Hematopoietic multipotent progenitor cell treated with erythropoietin and hydrocortisone succinate and interleukin-3 and kit ligand, for 4 days (in vitro differentiated cells): Measurements from ENCODE around the gene DNM3.
"Not testable (repeated sequence)": the region's sequence is repeated elsewhere in the genome, so short reads cannot be mapped to it uniquely, and the experiment has no call there.

Source experiments
- DNase-seq: peaks from one replicate; pipeline ENCODE4 v3.0.0-alpha.2; 2015

Gene DNM3

DNA sequence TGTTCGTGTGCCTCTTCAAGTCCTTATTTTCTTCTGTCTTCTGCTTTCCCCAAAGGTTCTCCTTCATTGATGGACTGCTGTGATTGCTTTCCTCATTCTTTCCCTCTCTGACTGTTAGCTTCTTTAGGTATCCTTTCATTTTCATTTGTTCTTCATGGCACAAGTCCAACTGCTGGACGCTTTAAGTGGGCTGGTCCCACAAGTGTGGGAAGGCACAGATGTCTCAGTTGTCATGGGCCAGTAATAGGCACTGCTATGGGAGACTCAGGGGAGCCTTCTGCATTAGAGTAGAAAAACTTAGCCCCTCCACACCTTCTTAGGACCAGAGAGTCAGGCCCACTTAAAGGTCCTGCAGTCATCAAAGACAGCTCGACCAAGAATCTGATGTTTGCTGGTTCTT is 456.8 kb downstream of the DNM3 start:
- DNase-seq: no peak

DNA sequence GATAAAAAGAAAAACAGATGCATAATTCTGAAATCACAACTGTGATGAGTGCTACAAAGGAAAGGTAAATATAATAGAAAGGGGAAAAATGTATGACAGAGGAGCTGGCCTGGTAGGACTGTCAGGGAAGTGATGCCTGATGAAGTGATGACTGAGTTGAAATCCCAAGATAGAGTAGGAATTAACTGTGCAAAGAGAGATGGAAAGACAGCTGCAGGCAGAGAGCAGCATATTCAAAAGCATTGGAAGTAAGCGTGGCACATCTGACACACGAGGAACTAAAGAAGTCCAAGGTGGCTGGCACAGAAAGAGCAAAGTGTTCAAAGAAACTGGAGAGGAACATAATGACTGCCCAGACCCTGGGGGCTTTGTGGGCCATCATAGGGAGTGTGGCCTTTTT is 457.6 kb downstream of the DNM3 start:
- no peak for DNase-seq

DNA sequence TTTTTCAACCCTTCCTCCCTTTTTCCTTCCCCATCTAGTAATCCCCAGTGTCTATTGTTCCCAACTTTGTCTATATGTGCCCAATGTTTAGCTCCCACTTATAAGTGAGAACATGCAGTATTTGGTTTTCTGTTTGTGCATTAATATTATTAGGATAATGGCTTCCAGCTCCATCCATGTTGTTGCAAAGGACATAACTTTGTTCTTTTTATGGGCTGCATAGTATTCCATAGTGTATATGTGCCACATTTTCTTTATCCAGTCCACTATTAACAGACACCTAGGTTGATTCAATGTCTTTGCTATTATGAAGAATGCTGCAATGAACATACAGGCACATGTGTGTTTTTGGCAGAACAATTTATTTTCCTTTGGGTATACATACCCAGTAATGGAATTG is 458.2 kb downstream of the DNM3 start:
- no peak for DNase-seq

DNA sequence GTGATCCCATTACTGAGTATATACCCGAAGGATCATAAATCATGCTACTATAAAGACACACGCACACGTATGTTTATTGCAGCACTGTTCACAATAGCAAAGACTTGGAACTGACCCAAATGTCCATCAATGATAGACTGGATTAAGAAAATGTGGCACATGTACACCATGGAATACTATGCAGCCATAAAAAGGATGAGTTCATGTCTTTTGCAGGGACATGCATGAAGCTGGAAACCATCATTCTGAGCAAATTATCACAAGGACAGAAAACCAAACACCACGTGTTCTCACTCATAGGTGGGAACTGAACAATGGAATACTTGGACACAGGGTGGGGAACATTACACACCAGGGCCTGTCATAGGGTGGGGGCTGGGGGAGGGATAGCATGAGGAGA is 466.2 kb downstream of the DNM3 start:
- DNase-seq: not testable (repeated sequence)

DNA sequence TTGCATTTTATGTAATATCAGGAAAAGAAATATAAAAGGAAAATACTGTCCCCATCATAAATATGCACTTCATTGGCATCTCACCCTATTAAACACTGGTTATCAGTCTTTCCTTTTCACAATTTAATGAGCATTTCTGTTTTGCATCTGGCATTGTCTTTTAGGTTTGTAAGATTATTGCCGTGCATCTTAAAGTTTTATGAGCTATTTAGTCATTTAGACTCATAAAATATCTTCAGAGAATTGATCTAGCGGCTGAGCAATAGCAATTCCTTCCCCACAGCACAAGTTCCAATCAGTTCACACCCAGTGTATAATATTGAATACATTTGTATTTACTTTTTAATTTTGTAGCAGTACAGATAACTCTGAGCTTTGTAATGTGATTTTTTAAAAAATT is 466.8 kb downstream of the DNM3 start:
- DNase-seq: no peak

DNA sequence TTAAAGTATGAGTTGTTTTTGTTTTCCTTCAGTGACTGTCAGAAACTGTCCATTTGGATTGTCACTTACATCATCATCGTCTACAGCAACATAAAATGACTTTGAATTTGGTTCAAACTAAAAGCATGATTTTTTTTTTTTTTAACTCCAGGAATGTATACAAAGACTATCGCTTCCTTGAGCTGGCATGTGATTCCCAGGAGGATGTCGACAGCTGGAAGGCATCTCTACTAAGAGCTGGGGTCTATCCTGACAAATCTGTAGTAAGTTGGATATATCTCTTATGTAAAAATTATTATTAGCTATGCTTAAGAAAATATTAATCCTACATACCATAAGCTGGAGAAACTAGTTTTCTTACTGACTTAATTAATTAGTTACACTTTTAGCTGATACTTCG is 467.3 kb downstream of the DNM3 start:
- no peak for DNase-seq

DNA sequence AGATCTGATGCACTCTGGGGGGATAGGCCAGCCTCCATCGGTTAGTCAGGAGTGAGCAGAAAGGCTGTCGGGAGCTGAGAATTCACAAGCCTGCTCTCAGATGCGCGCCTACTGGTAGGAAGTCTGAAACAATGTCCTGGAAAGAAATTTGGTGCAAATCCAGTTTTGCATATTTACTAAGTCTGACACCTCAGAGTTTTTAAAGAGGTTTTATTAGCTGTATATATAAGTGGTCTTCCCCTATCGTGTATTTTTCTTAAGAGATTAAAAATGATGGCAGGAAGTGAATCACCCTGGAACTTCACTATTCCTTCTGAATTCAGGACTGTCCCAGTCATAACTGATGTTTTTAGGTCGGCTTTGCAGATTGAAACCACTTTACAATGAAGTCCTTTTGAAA is 479.4 kb downstream of the DNM3 start:
- DNase-seq: no peak

DNA sequence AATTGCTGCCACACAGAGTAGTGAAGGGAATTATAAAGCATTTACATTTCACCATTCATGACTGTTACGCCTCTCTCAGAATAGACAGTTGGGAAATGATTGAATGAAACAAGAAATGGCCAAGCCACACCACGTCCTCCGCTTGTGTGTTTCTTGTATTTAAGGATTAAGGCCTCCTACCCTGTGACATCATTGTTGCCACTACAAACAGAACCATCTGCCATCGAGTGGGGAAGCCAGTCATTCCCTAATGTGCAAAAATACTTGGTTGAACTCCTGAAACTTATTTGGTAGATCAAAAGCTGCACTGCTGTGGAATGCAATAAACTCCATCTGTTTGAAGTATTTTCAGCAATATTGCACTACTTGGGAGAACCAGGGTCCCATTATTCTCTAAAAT is 480.2 kb downstream of the DNM3 start:
- no peak for DNase-seq

DNA sequence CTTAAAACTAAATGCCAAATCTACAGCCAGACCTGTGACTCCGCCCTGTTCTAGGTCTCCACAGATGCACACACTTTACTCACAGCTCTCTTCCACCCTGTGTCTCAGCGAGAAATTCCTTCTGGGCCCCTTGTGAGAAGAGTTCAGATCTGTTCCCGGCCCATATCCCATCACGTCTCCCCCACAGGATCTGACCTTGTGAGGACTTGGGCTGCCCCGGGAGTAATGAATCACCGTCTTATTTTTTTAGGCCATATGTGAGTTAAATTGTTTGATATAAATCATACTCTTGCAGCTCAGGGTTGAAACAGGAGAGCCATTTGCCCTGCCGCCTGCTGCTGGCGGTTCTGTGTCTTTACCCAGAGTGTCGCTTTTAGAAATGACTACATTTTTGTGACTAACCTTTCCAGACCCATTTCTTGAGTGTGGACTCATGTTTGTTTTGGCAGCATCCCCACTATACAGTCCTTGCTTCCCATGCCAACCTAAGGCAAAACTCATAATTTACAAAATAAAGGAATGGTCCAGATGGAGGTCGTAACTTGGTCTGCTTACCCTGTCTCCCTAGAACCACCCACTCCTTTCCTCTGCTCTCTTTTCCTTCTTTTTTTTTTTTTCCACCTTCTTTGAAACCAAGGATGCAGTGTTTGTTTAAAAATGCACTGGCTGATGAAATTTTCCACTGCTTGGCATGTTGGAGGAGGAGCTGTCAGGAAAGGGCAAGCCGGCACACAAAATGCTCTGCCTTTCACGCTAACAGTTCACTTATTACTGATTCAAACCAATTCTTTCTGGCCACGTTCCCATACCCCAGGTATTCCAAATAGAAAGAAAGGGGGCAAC is 481.1 kb downstream of the DNM3 start:
- DNase-seq: no peak

DNA sequence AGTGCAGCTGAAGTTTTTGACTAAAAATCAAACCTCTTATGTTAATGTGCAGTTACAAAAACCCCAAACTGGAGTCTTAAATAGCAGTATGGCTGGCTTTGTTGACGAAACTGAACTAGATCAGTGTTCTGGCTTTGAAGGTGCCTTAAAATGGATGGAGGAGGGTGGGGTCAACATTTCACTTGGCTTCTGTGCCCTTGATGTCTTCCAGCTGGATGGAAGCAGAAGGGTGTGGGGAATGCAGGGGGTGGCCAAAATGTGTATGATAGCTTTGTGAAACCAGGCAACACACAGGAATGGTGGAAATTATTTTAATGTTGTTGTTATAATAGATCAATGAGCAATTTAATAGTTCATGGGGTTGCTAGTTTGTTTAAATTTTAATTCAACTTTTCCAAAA is 482.4 kb downstream of the DNM3 start:
- DNase-seq: no peak

DNA sequence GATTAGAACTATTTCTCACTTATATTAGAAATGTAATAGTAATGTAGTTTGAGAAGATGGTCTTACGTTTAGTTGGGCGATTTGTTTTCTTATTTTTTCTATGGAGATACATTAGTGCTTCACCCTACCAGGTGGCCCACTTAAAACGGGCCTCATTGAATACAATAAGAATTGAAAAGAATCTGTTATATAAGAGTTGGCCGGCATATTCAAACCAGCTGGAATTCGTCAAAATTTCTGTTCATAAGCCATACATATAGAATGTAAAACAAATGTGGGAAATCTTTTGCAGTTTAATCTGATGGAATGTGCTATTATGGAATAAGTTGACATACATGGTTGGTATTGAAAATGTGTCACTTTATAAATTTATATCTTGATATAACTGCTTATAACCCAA is 482.8 kb downstream of the DNM3 start:
- no peak for DNase-seq

DNA sequence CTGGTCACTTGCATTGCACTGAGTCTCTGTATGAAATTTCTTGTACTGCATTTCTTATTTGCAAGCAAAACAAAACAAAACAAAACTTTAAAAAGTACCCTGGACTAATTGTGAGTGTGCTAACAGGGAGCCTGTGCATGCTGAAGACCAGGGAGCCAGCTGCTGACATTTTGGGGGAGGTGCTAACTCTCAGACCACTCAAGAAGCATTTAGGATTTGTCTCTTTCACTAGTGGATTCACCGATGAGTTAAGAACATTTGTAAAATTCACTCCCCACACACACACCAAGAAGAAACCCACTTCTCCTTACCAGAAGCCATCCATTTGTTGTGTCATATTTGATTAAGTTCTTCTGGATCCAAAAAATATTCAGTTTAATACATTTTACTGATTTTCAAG is 483.5 kb downstream of the DNM3 start:
- DNase-seq: no peak

DNA sequence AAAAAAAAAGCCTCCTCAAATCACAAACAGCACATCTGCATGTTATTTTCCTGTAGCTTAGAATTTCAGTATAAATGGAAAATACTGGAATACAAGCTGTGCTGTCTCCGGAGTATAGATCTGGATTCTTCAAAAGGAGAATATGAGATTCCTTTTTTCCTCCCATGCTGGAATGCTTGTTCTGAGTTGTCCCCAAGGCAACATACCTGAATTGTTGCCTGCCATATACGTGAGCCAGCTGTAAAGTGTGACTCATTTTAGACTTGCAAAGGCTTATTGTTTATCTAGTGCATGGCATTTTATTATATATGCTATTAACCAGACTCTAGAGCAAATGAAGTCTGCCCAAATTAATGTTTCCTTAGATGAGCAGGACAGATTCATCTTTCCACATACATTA is 484.2 kb downstream of the DNM3 start:
- no peak for DNase-seq

DNA sequence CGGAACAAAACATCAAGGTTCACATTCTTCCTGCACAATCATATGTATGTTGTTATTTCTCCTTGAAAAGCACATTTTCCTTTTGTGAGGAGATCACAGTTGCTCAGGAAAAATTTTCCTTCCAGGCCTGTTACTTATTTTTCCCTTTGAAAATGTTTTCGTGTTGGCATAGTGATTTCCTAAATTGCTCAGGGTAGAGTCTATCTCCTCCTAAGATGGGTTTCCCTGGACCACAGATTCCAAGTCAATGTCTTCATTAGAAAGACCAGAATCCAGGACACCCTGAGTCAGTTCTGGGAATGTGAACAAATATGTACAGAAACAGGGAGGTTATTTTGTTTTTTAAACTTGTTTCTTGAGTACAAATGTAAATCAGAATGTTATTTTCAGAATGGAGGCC is 484.8 kb downstream of the DNM3 start:
- DNase-seq: no peak

DNA sequence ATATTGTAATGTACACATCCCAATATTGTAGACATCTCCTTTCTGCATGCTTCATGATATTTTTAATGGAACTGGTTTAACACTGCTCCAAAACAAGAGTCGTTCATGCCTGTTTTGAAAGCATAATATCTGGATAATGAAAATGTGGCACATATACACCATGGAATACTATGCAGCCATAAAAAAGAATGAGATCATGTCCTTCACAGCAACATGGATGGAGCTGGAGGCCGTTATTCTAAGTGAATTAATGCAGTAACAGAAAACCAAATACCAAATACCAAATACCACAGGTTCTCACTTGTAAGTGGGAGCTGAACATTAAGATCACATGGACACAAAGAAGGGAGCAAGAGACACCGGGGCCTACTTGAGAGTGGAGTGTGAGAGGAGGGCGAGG is 487.0 kb downstream of the DNM3 start:
- DNase-seq: no peak

DNA sequence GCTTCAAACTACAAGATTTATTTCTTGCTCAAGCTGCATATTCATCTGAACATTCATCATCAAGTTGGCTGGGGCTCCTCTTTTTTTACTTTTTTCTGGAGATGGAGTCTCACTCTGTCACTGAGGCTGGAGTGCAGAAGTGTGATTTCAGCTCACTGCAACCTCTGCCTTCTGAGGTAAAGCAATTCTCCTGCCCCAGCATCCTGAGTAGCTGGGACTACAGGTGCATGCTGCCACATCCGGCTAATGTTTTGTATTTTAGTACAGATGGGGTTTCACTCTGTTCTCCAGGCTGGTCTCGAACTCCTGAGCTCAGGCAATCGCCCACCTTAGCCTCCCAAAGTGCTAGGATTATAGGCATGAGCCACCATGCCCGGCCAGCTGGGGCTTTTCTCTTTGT is 490.9 kb downstream of the DNM3 start:
- DNase-seq: no peak

DNA sequence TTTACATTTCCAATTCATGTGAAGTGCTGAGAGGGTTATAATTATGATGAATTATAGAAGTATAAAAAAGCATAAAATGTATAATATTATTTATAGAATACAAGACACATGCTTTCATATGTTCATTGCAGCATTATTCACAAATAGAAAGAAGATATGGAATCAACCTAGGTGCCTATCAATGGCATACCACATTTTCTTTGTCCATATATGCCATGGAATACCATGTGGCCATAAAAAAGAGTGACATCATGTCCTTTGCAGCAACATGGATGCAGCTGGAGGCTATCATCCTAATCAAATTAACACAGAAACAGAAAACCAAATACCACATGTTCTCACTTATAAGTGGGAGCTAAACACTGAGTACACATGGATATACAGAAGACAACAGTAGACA is 494.1 kb downstream of the DNM3 start:
- no peak for DNase-seq

DNA sequence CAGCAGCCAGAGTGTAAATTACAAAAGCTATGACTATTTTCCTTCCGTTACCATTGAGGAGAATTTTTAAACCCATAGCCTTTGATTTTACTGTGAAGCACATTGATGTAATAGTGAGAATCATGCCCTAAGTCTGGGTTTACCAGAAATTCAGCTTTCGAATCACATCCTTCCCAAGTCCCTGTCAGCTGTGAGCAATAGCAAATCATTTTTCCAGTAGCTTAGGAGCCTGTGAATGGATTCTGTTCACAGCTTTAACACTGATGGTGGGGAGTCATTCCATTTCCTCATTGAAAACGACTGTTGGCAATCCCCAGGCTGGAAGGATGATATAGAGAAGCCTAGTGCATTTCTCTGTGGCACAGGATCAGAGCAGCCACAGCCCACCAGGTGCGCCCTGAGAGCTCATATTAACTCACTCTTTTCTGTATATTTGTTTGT is 497.0 kb downstream of the DNM3 start:
- DNase-seq: no peak

DNA sequence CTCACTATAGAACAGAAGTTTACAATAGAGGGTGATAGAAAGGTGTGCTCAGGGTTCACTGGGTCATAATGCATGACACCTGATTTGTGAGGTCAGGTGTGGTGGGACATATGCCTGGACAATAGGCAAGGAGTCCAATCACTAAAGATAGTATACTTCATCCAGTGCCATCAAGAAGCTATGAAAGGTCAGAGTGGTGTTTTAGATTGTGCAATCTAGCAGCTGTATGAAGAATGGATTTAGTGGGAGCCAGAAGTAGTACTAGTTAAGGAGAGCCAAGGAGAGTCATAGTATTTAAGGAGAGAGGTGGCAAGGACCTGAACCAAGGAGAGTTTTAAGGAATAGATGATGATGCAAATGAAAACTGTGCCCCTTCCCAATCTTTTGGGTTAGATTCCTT is 498.5 kb downstream of the DNM3 start:
- DNase-seq: no peak

DNA sequence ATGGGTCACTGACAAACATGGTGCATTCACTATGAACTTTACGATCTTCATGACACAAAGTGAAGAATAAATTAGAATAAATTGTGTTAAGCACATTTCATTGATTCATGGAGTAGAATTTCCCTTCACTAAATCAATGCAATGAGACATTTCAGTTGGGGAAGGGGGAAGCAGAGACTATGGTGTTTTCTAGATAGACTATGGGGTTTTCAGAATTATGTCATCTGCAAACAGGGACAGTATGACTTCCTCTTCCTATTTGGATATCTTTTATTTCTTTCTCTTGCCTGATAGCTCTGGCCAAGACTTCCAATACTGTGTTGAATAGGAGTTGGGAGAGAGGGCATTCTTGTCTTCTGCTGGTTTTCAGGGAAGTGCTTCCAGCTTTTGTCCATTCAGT is 499.2 kb downstream of the DNM3 start:
- DNase-seq: no peak

DNA sequence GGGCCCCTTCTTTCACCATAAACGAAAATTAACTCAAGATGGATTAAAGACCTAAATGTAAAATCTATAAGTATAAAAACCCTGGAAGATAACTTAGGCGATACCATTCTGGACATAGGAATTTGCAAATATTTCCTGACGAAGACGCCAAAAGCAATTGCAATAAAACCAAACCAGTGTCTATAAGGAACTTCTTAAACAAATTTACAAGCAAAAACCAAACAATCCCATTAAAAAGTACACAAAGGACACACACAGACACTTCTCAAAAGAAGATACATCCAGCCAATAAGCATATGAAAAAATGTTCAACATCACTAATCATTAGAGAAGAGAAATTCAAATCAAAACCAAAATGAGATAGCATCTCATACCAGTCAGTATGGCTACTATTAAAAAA is 500.4 kb downstream of the DNM3 start:
- DNase-seq: no peak

DNA sequence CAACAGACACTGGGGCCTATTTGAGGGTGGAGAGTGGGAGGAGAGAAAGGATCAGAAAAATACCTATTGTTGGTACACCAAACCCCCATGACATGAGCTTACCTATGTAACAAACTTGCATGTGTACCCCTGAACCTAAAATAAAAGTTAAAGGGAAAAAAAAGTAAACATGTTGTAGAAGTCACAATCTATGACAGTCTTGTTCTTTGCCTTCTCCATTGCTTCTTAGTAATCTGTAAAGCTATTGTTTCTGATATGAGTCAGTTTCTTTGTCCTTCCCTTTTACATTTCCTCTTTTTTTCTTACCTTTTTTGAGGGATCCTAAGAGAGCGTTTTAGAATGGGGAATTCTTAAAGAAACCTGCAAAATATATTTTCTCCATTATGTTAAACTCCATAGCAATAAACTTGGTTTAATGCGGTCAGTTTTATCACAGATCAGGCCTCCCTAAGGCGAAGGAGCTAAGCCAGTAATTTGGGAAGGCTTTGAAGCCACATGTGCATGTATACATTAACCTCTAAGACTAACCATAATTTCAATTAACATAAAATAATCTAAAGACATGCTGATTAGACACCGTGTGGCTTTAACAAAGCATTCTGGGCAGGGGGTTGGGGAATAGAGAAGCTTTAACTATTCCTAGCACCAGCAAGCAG is 501.4 kb downstream of the DNM3 start:
- no peak for DNase-seq

DNA sequence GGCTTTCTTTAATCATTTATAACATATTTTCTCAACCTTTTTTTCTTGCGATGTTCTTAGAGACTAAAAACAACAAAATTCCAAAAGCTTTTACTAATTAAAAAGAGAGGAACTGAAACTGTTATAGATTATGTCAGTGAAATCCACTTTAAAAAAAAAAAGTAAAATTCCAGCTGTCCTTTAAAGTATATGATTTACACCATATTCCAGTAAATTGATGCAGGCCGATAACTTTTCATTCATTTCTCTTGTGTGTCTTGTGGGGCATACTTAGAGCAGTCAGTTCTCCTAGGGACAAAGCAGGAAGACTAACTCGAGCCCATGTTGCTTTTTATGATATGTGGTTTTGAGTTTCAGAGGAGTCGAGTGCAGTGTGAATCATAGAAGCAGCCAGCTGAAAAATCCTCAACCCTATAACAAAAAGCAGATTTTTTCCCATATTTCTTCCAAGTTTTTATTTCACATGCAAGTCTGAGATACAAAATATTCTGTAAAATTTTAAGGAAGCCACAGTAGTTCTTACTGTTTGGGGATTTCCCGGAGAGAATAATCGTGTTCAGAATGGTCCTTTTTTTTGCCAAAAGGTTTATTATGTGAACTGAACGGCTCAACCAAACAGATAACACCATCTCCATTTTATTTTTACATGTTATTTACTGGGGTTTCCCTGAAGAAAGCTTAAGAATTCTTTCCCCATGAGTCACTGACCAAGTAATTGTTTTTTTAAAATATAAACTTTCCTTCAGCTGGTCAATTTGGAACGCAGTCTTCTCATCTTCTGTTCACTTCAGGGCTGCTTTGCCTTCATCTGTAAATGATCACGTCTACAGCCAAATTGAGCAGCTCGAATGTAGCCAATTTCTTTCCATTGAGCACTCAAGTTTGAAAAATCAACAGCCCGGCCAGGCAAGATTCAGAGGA is 502.2 kb downstream of the DNM3 start:
- DNase-seq: peak; percentile 15

DNA sequence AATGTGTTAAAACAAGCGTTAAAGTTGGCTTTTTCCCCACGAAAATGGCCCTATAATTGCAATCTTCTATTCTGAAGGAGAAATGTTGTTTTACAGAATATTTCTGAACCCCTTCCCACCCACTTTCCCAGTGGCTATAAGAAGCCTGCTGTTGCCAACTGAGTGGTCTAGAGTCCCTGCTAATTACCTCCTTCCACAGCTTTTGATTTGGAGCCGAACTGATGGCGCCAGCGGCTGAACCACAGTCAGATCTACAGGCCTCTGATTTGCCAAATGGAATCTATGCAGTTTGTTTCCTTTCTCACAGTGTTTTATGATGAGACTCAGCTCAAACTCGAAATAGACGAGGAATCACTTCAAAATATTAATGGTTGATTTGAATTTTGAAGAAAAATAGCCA is 503.1 kb downstream of the DNM3 start:
- no peak for DNase-seq
